Measurements from ENCODE around the gene TEX261.

The TEX261 gene

DNA sequence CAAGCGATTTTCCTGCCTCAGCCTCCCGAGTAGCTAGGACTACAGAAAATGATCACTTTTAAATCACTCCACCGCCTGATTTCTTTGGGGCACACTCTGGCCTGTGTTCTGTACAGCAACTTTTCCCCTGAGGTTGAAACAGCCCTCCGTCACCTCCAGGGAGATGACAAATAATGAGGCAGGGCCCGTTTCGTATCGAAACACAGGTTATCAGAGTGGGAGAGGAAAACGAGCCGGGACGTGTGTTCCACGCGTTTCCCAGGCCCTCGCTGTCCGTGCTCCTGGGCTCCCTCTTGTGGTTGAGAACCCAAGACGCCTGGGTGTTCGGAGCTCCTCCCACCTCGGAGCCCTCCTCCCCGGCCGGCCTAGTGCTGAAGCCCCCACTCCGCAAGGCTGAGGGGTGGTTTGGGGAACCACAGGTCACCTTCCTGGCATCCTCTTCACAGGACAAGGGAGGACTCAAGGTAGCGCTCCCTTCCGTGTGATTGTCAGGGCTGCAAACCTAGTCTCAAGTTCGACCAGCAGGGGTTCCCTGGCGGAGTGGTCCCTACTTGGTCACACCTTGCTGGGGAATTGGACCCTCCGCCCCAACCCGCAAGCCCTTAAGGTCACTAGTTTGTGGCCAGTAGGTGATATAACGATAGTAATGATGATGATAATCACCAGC, 46.2 kb downstream of the TEX261 start:
- Mint-ChIP-seq H3K4me3 (peak overlapping the region; percentile 39), H3K27me3 (peaks cover 53% of the 10 kb centered on the region), H3K4me1 (peaks cover 12% of the 10 kb centered on the region), H3K27ac (no peak overlapping the region), H3K36me3 (no peaks in the 10 kb centered on the region), H3K9me3 (no peaks in the 10 kb centered on the region)
- DNase-seq = peak; percentile 83
- CTCF ChIA-PET = interaction anchor here (0.5 to 3.9 kb wide), 24 partner anchors 10 to 644 kb away, joined by 3 to 71 read pairs (median 4); partner anchors contain the start of genes ATP6V1B1 and FIGLA

DNA sequence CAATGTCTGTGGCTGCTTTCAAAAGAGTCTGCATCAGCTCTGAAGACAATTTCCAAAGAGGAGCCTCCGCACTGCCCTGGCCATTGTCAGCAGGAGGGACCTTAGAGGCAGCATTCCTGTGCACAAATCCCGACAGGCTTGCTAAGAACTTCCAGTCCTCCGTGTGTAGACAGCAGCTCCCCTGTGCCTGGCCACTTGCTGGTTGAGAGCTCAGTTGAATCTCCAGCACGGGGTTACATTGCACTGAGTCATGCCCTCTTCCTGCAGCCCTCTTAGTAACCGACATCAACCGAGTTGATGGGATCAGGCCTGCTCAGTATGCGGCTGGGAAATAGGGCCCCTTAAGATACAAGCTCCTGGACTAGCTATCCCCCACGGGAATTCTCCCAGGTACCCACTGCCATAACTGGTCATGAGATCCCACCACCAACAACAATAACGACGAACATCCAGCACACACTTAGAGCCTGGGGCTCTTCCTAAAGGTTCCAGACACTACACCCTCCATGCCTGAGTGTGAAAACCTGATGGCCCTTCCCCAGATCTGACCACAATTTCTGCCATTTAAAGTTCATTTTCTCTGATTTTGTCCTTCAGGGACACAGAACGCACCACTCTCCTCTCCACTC, 47.0 kb downstream of the TEX261 start:
- Mint-ChIP-seq H3K4me3 (no peak overlapping the region), H3K36me3 (no peaks in the 10 kb centered on the region), H3K4me1 (peaks cover 12% of the 10 kb centered on the region), H3K27ac (no peak overlapping the region), H3K9me3 (no peaks in the 10 kb centered on the region), H3K27me3 (peaks cover 49% of the 10 kb centered on the region)
- DNase-seq = no peak
- CTCF ChIA-PET = interaction anchor here (0.5 to 3.9 kb wide), 29 partner anchors 12 to 643 kb away, joined by 3 to 71 read pairs (median 4); partner anchors contain the start of genes ATP6V1B1 and FIGLA

DNA sequence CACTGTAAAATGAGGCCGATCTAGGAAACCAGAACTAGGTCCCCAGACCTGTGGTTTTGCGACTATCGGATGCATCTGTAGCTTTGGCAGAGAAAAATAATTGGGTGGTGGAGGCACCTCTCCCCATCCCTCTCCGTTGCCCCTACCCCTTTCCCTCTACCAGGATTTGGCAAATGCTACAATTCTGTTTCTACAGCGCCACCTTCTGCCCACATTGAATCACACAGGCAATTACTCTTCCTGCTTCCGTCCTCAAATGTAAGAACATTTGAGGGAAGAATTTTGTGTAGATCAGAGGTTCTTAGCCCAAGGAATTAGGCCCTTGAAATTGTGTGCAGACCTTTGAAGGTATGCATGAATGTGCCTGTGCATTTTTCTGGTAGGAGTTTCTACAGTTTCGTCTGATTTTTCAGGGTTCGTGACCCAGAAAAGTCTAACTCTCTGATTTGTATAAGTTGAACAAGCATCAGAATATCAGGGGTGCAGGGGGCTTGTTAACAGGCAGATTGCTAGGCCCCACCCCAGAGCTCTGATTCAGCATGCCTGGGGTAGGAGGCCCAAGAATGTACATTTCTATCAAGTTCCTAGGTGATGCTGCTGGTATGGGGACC, 47.7 kb downstream of the TEX261 start:
- Mint-ChIP-seq H3K27ac (no peak overlapping the region), H3K9me3 (no peaks in the 10 kb centered on the region), H3K4me3 (no peak overlapping the region), H3K36me3 (no peaks in the 10 kb centered on the region), H3K27me3 (peaks cover 48% of the 10 kb centered on the region), H3K4me1 (peaks cover 12% of the 10 kb centered on the region)
- CTCF ChIA-PET = interaction anchor here (0.8 to 3.9 kb wide), 23 partner anchors 11 to 642 kb away, joined by 3 to 71 read pairs (median 5); partner anchors contain the start of genes ATP6V1B1 and FIGLA
- DNase-seq = peak; percentile 73

DNA sequence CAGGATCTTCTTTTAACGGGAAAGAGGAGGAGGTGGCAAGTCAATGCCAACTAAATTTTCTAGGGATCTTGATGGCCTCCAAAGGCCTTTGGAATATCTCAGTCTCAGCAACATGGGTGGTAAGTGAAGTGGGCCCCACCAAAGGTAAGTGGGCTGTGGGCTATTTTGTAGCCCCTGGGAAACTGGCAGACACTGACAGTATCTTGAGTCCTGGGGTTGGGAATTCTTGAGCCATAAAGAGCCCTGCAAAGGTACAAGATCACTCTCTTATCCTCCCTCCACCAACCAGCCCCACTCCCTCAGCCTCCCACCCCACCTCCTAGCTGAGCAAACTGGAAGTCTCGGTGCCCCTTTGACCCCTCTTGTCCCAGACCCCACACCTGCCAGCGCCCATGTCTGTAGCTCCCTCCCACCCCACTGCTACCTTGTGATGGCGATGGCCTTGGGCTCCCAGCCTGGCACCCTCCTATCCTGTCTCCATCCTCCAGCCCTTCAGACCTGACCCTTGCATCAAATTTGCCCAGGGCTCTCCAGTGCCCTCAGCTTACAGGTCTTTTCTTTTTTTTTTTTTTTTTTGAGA, 50.5 kb downstream of the TEX261 start:
- H3K36me3 Mint-ChIP-seq = no peaks in the 10 kb centered on the region
- H3K9me3 Mint-ChIP-seq = no peaks in the 10 kb centered on the region
- H3K27me3 Mint-ChIP-seq = peaks cover 56% of the 10 kb centered on the region
- no peak for DNase-seq
- H3K27ac Mint-ChIP-seq = no peak overlapping the region
- H3K4me1 Mint-ChIP-seq = peaks cover 12% of the 10 kb centered on the region
- CTCF ChIA-PET = interaction anchor here (0.6 to 1.4 kb wide), 5 partner anchors 10 to 200 kb away, joined by 3 to 4 read pairs (median 3); no protein-coding TSS in a partner anchor
- no peak overlapping the region for H3K4me3 Mint-ChIP-seq

DNA sequence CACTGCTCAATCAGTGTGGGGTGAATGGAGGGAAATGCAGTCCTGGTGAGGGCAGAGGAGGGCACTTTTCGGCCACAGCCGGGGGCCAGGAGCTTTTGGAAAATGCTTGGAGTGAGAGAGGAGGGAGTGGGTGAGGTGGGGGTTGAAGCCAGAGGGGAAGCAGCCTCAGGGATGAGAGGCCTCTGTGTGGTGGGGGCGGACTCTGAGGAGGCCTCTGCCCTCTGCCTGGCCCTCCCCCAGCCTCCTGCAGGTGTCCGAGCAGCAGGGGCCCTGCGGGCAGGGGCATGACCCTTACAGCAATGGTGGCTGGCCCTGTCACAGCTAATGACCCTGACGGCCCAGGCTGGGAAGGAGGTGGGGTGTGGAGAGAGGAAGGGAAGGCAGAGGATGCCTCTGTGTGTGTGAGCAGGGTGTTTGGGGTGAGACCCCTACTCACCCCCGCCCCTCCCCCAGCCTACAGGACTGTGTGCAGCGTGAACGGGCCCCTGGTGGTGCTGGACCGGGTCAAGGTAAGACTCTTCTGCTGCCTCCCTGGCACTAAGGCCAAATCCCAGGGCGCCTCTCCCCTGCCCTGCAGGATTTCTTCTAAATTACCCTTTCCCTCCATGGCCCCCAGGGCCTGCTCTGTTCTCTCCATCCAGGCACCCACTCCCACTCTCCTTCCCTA, 51.3 kb downstream of the TEX261 start:
- Mint-ChIP-seq H3K4me1 (peaks cover 11% of the 10 kb centered on the region), H3K36me3 (no peaks in the 10 kb centered on the region), H3K9me3 (no peaks in the 10 kb centered on the region), H3K4me3 (no peak overlapping the region), H3K27me3 (peaks cover 61% of the 10 kb centered on the region), H3K27ac (no peak overlapping the region)
- peak; percentile 15 for DNase-seq
- CTCF ChIA-PET = interaction anchor here (0.8 kb wide), 1 partner anchor 22 kb away, joined by 3 read pairs; no protein-coding TSS in a partner anchor

DNA sequence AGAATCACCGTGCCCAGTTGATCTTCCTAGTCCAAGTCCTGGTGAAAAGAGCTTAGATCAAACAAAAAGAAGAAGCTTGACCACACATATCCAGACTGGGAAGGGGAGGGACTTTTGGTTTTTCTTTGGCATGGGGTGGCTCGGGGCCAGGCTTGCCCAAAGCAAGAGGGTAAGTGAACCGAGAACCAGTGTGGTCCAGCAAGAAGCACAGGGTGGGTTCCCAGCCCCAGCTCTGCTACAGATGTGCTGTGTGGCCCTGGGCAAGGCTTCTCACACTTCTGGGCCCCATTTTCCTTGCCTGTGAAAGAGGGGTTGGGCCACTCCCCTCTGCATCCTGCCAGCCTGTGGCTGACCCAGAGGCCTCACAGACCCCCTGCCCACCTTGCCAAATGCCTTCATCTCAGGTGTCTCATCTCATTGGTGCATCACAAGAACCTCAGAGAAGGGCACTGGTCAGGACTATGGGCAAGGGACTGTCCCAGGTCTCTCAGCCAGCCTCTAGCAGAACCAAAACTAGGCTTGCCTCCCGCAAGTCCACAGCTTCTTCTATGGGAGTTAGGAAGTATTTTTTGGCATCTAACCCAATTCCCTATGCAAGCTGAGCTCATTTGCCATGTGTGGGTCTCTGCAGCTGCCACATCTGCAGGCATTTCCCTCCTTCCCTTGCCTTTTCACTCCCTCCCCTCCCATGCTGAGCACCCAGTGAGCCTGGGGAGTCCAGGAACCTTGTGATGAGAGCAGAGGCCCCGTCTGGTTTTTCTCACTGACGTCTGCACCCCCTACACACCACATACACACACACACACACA, 52.1 kb downstream of the TEX261 start:
- H3K4me1 Mint-ChIP-seq = peaks cover 6% of the 10 kb centered on the region
- CTCF ChIA-PET = interaction anchor here (0.8 to 2.2 kb wide), 4 partner anchors 21 to 71 kb away, joined by 3 to 14 read pairs (median 3); no protein-coding TSS in a partner anchor
- no peaks in the 10 kb centered on the region for H3K9me3 Mint-ChIP-seq
- H3K27me3 Mint-ChIP-seq = peaks cover 60% of the 10 kb centered on the region
- no peak overlapping the region for H3K4me3 Mint-ChIP-seq
- H3K36me3 Mint-ChIP-seq = no peaks in the 10 kb centered on the region
- no peak overlapping the region for H3K27ac Mint-ChIP-seq
- DNase-seq = peak; percentile 1

DNA sequence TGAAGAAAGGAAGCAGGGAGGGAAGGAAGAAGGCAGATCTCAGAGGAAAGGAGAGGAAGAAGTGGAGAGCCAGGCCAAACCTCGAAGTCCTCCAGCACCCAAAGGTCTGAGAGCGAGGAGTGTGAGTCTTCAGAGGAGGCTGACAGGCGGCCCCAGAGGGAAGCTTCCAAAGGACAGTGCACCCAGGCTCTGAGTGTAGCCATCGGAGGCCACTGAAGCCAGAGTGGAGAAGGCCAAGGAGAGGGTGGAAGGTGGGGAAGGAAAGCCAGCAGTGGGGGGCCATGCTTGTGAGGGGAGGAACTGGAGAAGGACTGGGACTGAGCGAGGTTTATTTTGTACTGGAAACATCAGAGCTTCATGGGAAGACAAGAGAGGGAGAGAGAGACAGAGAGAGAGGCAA, 53.0 kb downstream of the TEX261 start:
- no peak overlapping the region for H3K4me3 Mint-ChIP-seq
- H3K4me1 Mint-ChIP-seq = peaks cover under 1% of the 10 kb centered on the region
- peak; percentile 10 for DNase-seq
- H3K27me3 Mint-ChIP-seq = peaks cover 51% of the 10 kb centered on the region
- CTCF ChIA-PET = interaction anchor here (0.7 to 2.2 kb wide), 6 partner anchors 12 to 70 kb away, joined by 3 to 14 read pairs (median 3); no protein-coding TSS in a partner anchor
- H3K9me3 Mint-ChIP-seq = no peaks in the 10 kb centered on the region
- no peak overlapping the region for H3K27ac Mint-ChIP-seq
- no peaks in the 10 kb centered on the region for H3K36me3 Mint-ChIP-seq

DNA sequence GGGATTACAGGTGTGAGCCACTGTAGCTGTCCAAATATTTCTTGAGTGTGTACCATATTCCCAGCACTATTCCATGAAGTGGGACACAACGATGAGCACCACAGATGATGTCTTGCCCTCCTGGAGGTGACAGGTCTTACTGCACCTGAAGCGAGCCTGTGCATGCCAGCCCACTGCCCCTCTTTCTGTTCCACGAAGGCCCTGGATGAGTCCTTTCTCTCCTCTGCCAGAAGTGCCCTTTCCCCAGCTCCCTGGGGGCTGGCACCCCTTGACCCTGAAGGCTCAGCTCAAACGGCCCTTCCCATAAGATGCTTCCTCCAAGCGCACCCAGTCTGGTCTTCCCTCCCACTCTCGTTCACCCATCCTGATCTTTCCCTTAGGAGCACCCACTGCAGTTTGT, 53.5 kb downstream of the TEX261 start:
- CTCF ChIA-PET = interaction anchor here (0.6 to 2.2 kb wide), 5 partner anchors 13 to 371 kb away, joined by 3 to 14 read pairs (median 3); no protein-coding TSS in a partner anchor
- no peaks in the 10 kb centered on the region for H3K4me1 Mint-ChIP-seq
- no peak for DNase-seq
- no peaks in the 10 kb centered on the region for H3K36me3 Mint-ChIP-seq
- no peaks in the 10 kb centered on the region for H3K9me3 Mint-ChIP-seq
- H3K27me3 Mint-ChIP-seq = peaks cover 48% of the 10 kb centered on the region
- no peak overlapping the region for H3K4me3 Mint-ChIP-seq
- H3K27ac Mint-ChIP-seq = no peak overlapping the region

DNA sequence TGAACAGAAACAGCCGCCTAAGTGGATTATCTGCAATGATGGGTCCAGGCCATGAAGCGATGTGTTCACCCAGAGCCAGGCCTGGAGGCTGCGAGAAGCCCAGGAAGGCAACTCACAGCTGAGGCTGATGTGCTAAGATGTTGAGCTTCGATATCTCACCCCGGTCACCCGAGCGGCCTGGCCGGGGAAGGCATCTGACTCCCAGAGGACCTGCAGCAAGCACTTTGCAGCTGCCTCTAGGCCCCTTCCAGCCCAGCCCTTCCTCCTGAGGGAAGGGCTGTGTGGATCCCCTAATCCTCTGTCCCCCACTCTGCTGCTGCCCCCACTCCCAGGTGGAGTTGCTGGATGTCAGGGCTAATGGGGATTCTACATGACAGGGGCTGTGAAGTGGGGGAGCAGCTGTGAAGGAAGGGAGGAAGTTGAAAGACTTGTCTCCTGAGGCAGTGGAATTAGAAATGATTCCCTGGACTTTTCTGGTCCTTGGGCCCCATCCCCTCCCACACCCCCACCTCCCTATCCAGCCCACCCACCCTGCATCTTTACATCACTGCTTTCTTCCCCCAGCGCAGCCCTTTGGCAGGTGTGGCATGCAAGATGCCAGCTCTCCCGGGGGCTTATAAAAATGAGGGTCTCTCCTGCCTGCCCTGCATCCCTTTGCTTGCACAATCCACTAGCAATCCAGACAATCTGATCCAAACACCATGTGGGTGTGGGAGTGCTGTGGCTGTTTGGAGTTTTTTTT, 54.7 kb downstream of the TEX261 start:
- no peak for DNase-seq
- Mint-ChIP-seq H3K27ac (no peak overlapping the region), H3K36me3 (no peaks in the 10 kb centered on the region), H3K4me1 (no peaks in the 10 kb centered on the region), H3K27me3 (peaks cover 50% of the 10 kb centered on the region), H3K4me3 (no peak overlapping the region), H3K9me3 (no peaks in the 10 kb centered on the region)
- CTCF ChIA-PET = interaction anchor here (0.9 to 2.2 kb wide), 3 partner anchors 22 to 283 kb away, joined by 3 to 14 read pairs (median 3); no protein-coding TSS in a partner anchor

DNA sequence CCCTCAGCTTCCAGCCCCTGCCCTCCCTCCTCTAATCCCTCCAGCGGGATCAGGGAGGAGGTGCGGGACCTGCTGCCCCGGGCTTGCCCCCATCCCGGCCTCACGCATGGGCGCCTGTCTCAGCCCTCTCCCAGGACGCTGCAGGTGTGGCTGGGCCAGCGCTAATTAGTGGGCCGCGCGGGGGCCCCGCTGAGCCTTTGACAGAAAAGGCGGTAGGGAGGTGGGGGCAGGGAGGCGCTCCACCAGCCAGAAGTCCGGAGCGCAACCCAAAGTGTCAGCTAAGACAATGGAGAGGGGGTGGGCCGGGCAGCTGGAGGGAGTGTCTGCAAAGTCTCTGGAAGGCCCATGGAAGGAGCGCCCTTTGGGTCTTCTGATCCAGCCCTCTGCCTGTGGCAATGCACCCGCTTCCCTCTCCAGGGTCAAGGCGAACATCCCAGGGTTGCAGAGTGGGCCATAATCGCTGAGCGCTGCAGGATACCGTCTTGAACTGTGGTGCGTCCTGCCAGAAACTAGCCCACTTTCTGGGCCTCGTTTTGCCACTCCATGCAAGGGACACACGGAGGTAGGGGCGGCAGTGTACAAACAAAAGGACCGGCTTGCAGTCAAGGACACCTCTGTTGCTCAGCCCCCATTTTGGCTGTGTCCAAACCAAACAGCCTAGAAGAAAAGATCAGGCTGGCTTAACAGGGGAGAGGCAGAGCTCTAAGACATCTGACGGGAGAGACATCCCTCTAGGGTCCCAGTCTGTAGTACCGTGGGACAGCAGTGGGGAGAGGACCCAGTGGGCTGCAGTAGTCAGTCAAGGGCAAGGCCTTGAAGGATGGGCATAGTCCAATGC, 55.5 kb downstream of the TEX261 start:
- H3K27ac Mint-ChIP-seq = no peak overlapping the region
- DNase-seq = peak; percentile 3
- peaks cover 53% of the 10 kb centered on the region for H3K27me3 Mint-ChIP-seq
- no peaks in the 10 kb centered on the region for H3K4me1 Mint-ChIP-seq
- H3K36me3 Mint-ChIP-seq = no peaks in the 10 kb centered on the region
- H3K9me3 Mint-ChIP-seq = no peaks in the 10 kb centered on the region
- no peak overlapping the region for H3K4me3 Mint-ChIP-seq
- CTCF ChIA-PET = interaction anchor here (0.9 to 1.3 kb wide), 3 partner anchors 9 to 282 kb away, joined by 3 to 4 read pairs (median 3); no protein-coding TSS in a partner anchor

DNA sequence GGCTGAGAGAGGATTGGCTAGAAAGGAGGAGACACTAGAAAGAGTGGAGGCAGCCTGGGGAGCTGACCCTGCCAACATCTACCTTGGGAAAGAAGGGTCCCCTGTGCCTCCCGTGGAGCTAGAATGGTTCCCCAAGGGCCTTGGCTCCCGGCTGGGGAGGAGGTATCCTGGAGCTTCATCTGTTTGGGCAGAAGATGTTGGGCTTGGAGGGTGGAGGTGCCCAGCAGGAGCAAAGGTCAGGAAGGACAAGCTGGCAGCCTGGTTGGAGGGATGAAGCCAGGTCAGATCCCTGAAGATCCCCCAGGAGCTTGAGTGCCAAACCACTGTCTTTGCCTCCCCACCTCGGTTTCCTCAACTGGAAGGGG, 56.1 kb downstream of the TEX261 start:
- Mint-ChIP-seq H3K4me1 (no peaks in the 10 kb centered on the region), H3K4me3 (no peak overlapping the region)

More for the DNA sequence above, 56.1 kb downstream of the TEX261 start:
- CTCF ChIA-PET = interaction anchor here (1.1 kb wide), 1 partner anchor 10 kb away, joined by 4 read pairs; no protein-coding TSS in a partner anchor
- Mint-ChIP-seq H3K27me3 (peaks cover 50% of the 10 kb centered on the region), H3K27ac (no peak overlapping the region), H3K36me3 (no peaks in the 10 kb centered on the region), H3K9me3 (no peaks in the 10 kb centered on the region)
- DNase-seq = no peak
